ENCODE data around the gene SLC22A12. TPM values are rescaled to one million over a fixed set of nuclear protein-coding genes. Genes with fewer than 3 reads are reported as not detected.
"Not testable (repeated sequence)": the region's sequence is repeated elsewhere in the genome, so short reads cannot be mapped to it uniquely, and the experiment has no call there.

The SLC22A12 gene
- total RNA-seq, 1 donor from 2014 or later = not detected

DNA sequence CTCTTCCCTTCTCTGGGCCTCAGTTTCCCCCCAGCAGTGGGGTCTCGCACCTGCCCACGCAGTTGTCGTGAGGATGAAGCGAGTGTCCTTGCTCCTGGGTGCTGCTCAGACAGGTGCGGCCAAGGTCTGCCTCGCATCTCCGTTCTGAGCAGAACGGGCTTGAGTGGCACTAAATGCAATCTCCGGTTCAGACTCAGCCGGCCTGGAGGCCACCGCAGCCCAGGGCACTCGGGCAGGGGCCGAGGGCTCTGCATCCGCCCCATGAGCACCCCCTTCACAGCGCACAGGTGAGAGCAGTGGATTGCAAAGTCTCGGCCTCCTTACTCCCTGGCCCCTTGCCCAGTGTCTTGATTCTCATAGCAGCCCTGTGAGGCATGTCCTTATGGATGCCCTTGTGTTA lies 30.1 kb upstream of the SLC22A12 start:
- H3K4me1 Mint-ChIP-seq (ENCODE audit: low read depth, unreplicated experiment) = no peaks in the 10 kb centered on the region
- H3K4me3 ChIP-seq (ENCODE audit: insufficient read depth, low read depth, low read length) = no peak overlapping the region
- H3K4me1 ChIP-seq (ENCODE audit: insufficient read depth, low read length) = no peaks in the 10 kb centered on the region
- no peak overlapping the region for H3K4me2 ChIP-seq (ENCODE audit: low read length)
- H3K27me3 Mint-ChIP-seq (ENCODE audit: low read depth, unreplicated experiment) = peaks cover 29% of the 10 kb centered on the region
- H3K36me3 Mint-ChIP-seq (ENCODE audit: low read depth, unreplicated experiment) = no peaks in the 10 kb centered on the region
- H3K27me3 ChIP-seq (ENCODE audit: insufficient read depth, low read length) = no peaks in the 10 kb centered on the region
- H3K9me3 ChIP-seq (ENCODE audit: insufficient read depth, low read depth, low read length) = no peaks in the 10 kb centered on the region
- FAIRE-seq (no peak), DNase-seq (ENCODE audit: low read depth) (no peak)
- H3K4me3 Mint-ChIP-seq (ENCODE audit: unreplicated experiment) = peak overlapping the region; percentile 50
- H3K79me2 ChIP-seq (ENCODE audit: insufficient read depth, low read length) = no peaks in the 10 kb centered on the region
- no peak overlapping the region for H2AFZ ChIP-seq (ENCODE audit: low read depth, low read length)
- H3K36me3 ChIP-seq (ENCODE audit: insufficient read depth, low read length) = no peaks in the 10 kb centered on the region
- no peak overlapping the region for H3K27ac Mint-ChIP-seq (ENCODE audit: unreplicated experiment)
- TF ChIP-seq, protein P1, sequence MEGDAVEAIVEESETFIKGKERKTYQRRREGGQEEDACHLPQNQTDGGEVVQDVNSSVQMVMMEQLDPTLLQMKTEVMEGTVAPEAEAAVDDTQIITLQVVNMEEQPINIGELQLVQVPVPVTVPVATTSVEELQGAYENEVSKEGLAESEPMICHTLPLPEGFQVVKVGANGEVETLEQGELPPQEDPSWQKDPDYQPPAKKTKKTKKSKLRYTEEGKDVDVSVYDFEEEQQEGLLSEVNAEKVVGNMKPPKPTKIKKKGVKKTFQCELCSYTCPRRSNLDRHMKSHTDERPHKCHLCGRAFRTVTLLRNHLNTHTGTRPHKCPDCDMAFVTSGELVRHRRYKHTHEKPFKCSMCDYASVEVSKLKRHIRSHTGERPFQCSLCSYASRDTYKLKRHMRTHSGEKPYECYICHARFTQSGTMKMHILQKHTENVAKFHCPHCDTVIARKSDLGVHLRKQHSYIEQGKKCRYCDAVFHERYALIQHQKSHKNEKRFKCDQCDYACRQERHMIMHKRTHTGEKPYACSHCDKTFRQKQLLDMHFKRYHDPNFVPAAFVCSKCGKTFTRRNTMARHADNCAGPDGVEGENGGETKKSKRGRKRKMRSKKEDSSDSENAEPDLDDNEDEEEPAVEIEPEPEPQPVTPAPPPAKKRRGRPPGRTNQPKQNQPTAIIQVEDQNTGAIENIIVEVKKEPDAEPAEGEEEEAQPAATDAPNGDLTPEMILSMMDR (IDR thresholded peaks at IDR 0.05; ENCODE audit: insufficient read depth, low read depth, low read length) = no peak
- TF ChIP-seq EZH2 (IDR thresholded peaks at IDR 0.05; ENCODE audit: insufficient read depth, low read length) = no peak
- no peak overlapping the region for H3K27ac ChIP-seq (ENCODE audit: low read depth, low read length)
- H3K9ac ChIP-seq (ENCODE audit: low read length) = no peak overlapping the region
- no peaks in the 10 kb centered on the region for H3K9me3 Mint-ChIP-seq (ENCODE audit: unreplicated experiment)
- no peaks in the 10 kb centered on the region for H4K20me1 ChIP-seq (ENCODE audit: insufficient read depth, low read length)

DNA sequence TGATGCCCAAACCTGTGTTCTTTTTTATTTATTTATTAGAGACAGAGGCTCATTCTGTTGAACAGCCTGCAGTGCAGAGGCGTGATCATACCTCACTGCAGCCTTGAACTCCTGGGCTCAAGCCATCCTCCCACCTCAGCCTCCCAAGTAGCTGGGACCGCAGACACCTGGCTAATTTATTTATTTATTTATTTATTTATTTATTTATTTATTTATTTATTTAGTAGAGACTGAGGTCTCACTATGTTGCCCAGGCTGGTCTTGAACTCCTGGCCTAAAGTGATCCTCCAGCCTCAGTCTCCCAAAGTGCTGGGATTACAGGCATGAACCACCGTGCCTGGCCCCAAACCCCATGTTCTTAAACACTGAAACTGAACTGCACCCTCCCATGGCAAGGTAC lies 29.6 kb upstream of the SLC22A12 start:
- not testable (repeated sequence) for H3K9ac ChIP-seq (ENCODE audit: low read length); H3K9me3 Mint-ChIP-seq (ENCODE audit: unreplicated experiment); H3K4me1 Mint-ChIP-seq (ENCODE audit: low read depth, unreplicated experiment)

DNA sequence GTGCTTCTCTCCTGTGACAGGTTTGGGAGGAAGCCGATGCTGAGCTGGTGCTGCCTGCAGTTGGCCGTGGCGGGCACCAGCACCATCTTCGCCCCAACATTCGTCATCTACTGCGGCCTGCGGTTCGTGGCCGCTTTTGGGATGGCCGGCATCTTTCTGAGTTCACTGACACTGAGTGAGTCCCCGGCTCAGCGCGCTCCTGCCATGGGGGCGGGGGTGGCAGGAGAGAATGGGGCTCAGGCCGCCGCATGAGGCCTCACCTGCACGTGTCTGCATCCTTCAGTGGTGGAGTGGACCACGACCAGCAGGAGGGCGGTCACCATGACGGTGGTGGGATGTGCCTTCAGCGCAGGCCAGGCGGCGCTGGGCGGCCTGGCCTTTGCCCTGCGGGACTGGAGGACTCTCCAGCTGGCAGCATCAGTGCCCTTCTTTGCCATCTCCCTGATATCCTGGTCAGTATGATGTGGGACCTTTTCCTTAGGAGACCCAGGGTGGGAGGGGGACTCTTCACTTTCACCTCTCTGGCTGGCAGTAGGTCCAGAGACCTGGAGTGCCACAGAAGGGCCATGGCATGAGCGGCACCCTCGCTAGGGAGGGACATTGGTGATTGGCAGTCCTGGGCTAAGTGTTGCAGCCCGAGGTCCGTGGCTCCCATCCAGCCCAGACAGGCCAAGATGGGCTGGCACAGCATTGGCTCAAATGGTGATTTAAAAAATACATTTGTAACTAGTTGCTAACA lies 28.9 kb upstream of the SLC22A12 start:
- no peaks in the 10 kb centered on the region for H3K36me3 ChIP-seq (ENCODE audit: insufficient read depth, low read length)
- H3K4me1 ChIP-seq (ENCODE audit: insufficient read depth, low read length) = peaks cover 5% of the 10 kb centered on the region
- Mint-ChIP-seq H3K4me3 (ENCODE audit: unreplicated experiment) (no peak overlapping the region), H3K27me3 (ENCODE audit: low read depth, unreplicated experiment) (peaks cover 28% of the 10 kb centered on the region), H3K9me3 (ENCODE audit: unreplicated experiment) (no peaks in the 10 kb centered on the region), H3K36me3 (ENCODE audit: low read depth, unreplicated experiment) (no peaks in the 10 kb centered on the region), H3K4me1 (ENCODE audit: low read depth, unreplicated experiment) (peaks cover 4% of the 10 kb centered on the region), H3K27ac (ENCODE audit: unreplicated experiment) (no peak overlapping the region)
- H3K9ac ChIP-seq (ENCODE audit: low read length) = no peak overlapping the region
- no peak for FAIRE-seq
- no peak overlapping the region for H3K27ac ChIP-seq (ENCODE audit: low read depth, low read length)
- no peak overlapping the region for H3K4me2 ChIP-seq (ENCODE audit: low read length)
- TF ChIP-seq EZH2 (IDR thresholded peaks at IDR 0.05; ENCODE audit: insufficient read depth, low read length) = no peak
- TF ChIP-seq, protein P1 (IDR thresholded peaks at IDR 0.05; ENCODE audit: insufficient read depth, low read depth, low read length) = no peak
- H4K20me1 ChIP-seq (ENCODE audit: insufficient read depth, low read length) = no peaks in the 10 kb centered on the region
- no peak for DNase-seq (ENCODE audit: low read depth)
- no peak overlapping the region for H2AFZ ChIP-seq (ENCODE audit: low read depth, low read length)
- H3K4me3 ChIP-seq (ENCODE audit: insufficient read depth, low read depth, low read length) = no peak overlapping the region
- H3K9me3 ChIP-seq (ENCODE audit: insufficient read depth, low read depth, low read length) = no peaks in the 10 kb centered on the region
- no peaks in the 10 kb centered on the region for H3K79me2 ChIP-seq (ENCODE audit: insufficient read depth, low read length)
- H3K27me3 ChIP-seq (ENCODE audit: insufficient read depth, low read length) = no peaks in the 10 kb centered on the region

More for the DNA sequence above, 29.6 kb upstream of the SLC22A12 start:
- not testable (repeated sequence) for H4K20me1 ChIP-seq (ENCODE audit: insufficient read depth, low read length); FAIRE-seq; H3K4me1 ChIP-seq (ENCODE audit: insufficient read depth, low read length); H3K36me3 Mint-ChIP-seq (ENCODE audit: low read depth, unreplicated experiment); H3K79me2 ChIP-seq (ENCODE audit: insufficient read depth, low read length); H3K27ac ChIP-seq (ENCODE audit: low read depth, low read length); H3K4me3 Mint-ChIP-seq (ENCODE audit: unreplicated experiment); H3K4me2 ChIP-seq (ENCODE audit: low read length); H3K9me3 ChIP-seq (ENCODE audit: insufficient read depth, low read depth, low read length); DNase-seq (ENCODE audit: low read depth); H3K27me3 ChIP-seq (ENCODE audit: insufficient read depth, low read length); H2AFZ ChIP-seq (ENCODE audit: low read depth, low read length); H3K4me3 ChIP-seq (ENCODE audit: insufficient read depth, low read depth, low read length); H3K27ac Mint-ChIP-seq (ENCODE audit: unreplicated experiment); H3K36me3 ChIP-seq (ENCODE audit: insufficient read depth, low read length)
- peaks cover 29% of the 10 kb centered on the region for H3K27me3 Mint-ChIP-seq (ENCODE audit: low read depth, unreplicated experiment)
